Glutamatergic neuron (in vitro differentiated cells): ENCODE results near the gene PTPRG. TPM values are rescaled to one million over a fixed set of nuclear protein-coding genes. Genes with fewer than 3 reads are reported as not detected.

Experiments used
- DNase-seq: peaks from one replicate; pipeline ENCODE4 v3.0.0; 2022
- H3K27ac Mint-ChIP-seq: one replicate; pipeline ENCODE4 v1.8.0; 2020; ENCODE audit warnings: mild to moderate bottlenecking, mixed read lengths, inconsistent platforms; ENCODE audit not compliant: unreplicated experiment
- H3K27me3 Mint-ChIP-seq: one replicate; pipeline ENCODE4 v1.8.0; 2020; ENCODE audit warnings: mild to moderate bottlenecking, moderate library complexity, mixed read lengths, inconsistent platforms; ENCODE audit not compliant: unreplicated experiment
- H3K36me3 Mint-ChIP-seq: one replicate; pipeline ENCODE4 v1.8.0; 2020; ENCODE audit warnings: mild to moderate bottlenecking, mixed read lengths, inconsistent platforms; ENCODE audit not compliant: unreplicated experiment
- H3K4me1 Mint-ChIP-seq: one replicate; pipeline ENCODE4 v1.8.0; 2020; ENCODE audit warnings: mild to moderate bottlenecking, low read depth, mixed read lengths, inconsistent platforms; ENCODE audit not compliant: unreplicated experiment
- H3K4me3 Mint-ChIP-seq: one replicate; pipeline ENCODE4 v1.8.0; 2020; ENCODE audit warnings: mild to moderate bottlenecking, mixed read lengths, inconsistent platforms; ENCODE audit not compliant: unreplicated experiment
- H3K9me3 Mint-ChIP-seq: one replicate; pipeline ENCODE4 v1.8.0; 2020; ENCODE audit warnings: mild to moderate bottlenecking, moderate library complexity, mixed read lengths, inconsistent platforms; ENCODE audit not compliant: unreplicated experiment
- CTCF ChIP-seq: fragments of 200-600 bp; sonication (generic); IDR thresholded peaks from one replicate; pipeline ENCODE4 v1.5.0; 2021; ENCODE audit not compliant: partially characterized antibody, unreplicated experiment
- total RNA-seq: library from RNA; stranded (reverse); fragmentation: NEBNext Ultra II Directional; extraction: Animal tissue kit (Norgen Biotek cat#: 25700); gene quantifications from one replicate; pipeline ENCODE4 v1.2.1, GENCODE V29; 2021; ENCODE audit not compliant: unreplicated experiment

Gene PTPRG
- total RNA-seq, 1 donor from 2014 or later = 52.1 TPM

GRCh38 chr3:61600195-61600594 lies 38.8 kb downstream of the PTPRG start:
- H3K4me1 Mint-ChIP-seq = peaks cover 21% of the 10 kb centered on the region
- no peak for DNase-seq
- peaks cover 2% of the 10 kb centered on the region for H3K9me3 Mint-ChIP-seq
- TF ChIP-seq CTCF = no peak
- H3K36me3 Mint-ChIP-seq = no peaks in the 10 kb centered on the region
- no peak overlapping the region for H3K4me3 Mint-ChIP-seq
- H3K27me3 Mint-ChIP-seq = peaks cover 1% of the 10 kb centered on the region
- H3K27ac Mint-ChIP-seq = no peak overlapping the region

DNA sequence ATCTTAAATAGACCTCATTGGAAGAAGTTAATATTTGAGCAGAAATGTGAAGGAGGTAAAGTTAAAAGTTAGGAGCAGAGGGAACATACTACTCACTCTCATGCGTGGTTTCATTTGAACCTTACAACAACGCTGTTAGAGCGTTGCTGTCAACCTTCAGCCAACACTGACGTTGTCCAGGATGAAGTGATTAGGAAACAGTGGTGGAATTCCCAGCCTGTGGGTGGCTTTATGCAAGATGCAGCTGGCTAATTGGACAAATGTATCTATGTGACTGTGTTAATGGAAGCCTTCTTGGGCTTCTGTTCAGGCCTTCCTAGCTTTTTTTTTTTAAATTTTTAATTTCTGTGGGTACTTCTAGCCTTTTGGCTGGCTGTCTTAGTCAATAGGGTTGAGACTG lies 40.5 kb downstream of the PTPRG start:
- Mint-ChIP-seq H3K27me3 (peaks cover 1% of the 10 kb centered on the region), H3K36me3 (no peaks in the 10 kb centered on the region), H3K4me3 (no peak overlapping the region), H3K9me3 (peaks cover 2% of the 10 kb centered on the region), H3K27ac (no peak overlapping the region), H3K4me1 (peaks cover 17% of the 10 kb centered on the region)
- no peak for TF ChIP-seq CTCF
- no peak for DNase-seq

GRCh38 chr3:61602466-61602865 lies 41.1 kb downstream of the PTPRG start:
- peaks cover 12% of the 10 kb centered on the region for H3K4me1 Mint-ChIP-seq
- no peak overlapping the region for H3K4me3 Mint-ChIP-seq
- no peak for DNase-seq
- no peak for TF ChIP-seq CTCF
- H3K27me3 Mint-ChIP-seq = peaks cover 1% of the 10 kb centered on the region
- H3K27ac Mint-ChIP-seq = no peak overlapping the region
- peaks cover 2% of the 10 kb centered on the region for H3K9me3 Mint-ChIP-seq
- H3K36me3 Mint-ChIP-seq = no peaks in the 10 kb centered on the region

GRCh38 chr3:61605589-61606175 lies 44.3 kb downstream of the PTPRG start:
- DNase-seq = no peak
- Mint-ChIP-seq H3K4me3 (no peak overlapping the region), H3K27me3 (peaks cover 1% of the 10 kb centered on the region), H3K36me3 (no peaks in the 10 kb centered on the region), H3K27ac (no peak overlapping the region), H3K4me1 (peaks cover 3% of the 10 kb centered on the region), H3K9me3 (no peaks in the 10 kb centered on the region)
- no peak for TF ChIP-seq CTCF

- Mint-ChIP-seq H3K36me3 (no peaks in the 10 kb centered on the region), H3K4me1 (peaks cover 3% of the 10 kb centered on the region), H3K4me3 (no peak overlapping the region), H3K27ac (no peak overlapping the region), H3K27me3 (peaks cover 1% of the 10 kb centered on the region), H3K9me3 (no peaks in the 10 kb centered on the region)
- DNase-seq = no peak
- no peak for TF ChIP-seq CTCF
These were observed 44.8 kb downstream of the PTPRG start for GRCh38 chr3:61606196-61606595.
